Measurements from ENCODE around the gene PIRT. TPM values are rescaled to one million over a fixed set of nuclear protein-coding genes. Genes with fewer than 3 reads are reported as not detected.

Gene PIRT

Small RNA genes within 50 kb of the gene (small RNA-seq; reads per million reads assigned to genes)
- gene AC015908.2 (ENCODE audit: low read depth) = not detected
- not detected for gene RNU6-1065P (ENCODE audit: low read depth)
- not detected for gene TMEM238L (ENCODE audit: low read depth)
